Activated CD8-positive, alpha-beta memory T cell treated with anti-CD3 and anti-CD28 coated beads, Interleukin-2, amount 50 U/mL, for 48 hours (primary cell): Measurements from ENCODE around the gene AK8.

ENCODE experiments used
- DNase-seq: peaks from one replicate; pipeline ENCODE4 v3.0.0-alpha.2; 2020

The AK8 gene

DNA sequence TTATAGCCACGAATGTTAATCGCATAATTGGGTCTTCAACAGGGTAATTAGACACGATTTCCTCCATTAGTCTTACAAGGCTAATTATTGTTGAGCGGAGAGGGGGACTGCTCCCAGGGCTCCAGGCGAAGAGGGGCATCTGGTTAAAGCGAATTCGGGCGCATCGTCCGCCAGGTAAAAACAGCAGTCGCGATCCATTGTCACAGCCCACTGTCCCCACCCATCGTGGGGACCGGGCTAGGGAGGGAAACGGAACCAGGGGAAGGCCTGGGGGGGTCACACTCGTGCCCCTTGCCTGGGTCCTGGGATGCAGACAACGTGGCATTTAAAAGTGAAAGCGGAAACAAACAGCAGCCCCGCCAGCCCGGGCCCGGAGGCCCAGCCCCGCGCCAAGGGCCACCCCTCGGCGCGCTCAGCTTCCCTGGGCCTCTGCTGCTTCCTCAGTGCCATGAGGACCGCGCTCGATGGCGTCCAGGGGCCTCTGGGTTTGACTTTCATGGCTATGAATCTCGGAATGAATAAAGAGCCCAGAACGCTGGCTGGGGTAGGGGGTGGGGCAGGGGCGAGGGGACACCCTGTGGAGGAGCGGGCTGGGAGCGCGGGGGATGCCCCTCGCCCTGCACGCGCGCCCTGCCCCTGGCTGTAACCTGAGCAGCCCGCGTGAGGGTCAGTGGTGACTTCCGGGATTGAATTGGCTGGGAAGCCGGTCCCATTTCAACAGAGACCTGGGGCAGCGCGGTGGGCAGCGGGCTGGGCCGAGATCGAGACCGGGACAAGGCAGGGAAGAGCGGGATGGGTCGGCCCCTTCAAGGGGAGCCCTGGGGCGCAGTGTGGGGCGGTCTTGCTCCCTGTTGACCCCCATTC, 107.9 kb downstream of the AK8 start:
- peak; percentile 83 for DNase-seq

DNA sequence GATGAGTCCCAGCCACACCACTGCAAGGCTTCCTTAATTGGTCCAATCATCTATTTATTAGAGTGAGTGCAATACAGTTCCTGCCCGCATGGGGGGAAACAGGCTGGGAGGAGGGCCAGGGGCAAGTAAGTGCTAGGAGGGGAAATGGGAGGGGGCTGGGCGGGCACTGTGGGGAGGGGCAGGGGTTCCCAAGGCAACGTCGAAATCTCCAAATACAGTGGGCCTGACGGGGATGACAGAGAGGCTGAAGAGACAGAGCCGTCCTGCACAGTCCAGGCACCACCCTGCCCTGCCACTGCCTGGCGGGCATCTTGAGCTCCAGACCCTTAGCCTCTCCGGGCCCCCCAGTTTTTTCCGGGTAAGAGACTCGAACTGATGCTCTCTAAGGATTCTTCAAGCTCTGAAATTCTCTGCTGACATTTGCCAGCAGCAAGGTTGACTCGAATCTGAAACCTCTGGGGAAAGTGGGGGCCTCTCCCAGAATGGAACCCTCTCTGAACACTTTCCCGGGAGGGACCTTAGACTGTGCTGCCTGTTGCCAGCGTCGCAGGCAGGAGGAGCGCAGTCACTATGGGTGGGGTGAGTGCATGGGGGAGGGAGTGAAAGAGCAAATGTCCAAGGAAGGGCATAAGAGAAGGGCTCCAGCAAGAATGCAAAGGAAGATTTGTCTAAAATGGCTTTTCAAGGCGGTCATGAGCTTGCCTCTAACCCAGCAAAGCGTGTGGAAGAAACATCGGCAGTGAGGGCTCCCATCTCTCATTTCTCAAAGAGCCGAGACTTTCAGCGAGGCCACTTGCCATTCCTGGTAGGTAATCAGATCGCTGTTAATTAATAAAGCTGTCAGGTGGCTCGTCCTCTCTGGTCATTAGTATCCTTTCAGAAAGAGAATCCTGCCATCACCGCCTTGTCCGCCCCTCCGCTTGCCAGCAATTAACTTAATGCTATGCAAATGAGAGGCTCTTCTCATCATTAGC, 108.9 kb downstream of the AK8 start:
- peak; percentile 77 for DNase-seq

DNA sequence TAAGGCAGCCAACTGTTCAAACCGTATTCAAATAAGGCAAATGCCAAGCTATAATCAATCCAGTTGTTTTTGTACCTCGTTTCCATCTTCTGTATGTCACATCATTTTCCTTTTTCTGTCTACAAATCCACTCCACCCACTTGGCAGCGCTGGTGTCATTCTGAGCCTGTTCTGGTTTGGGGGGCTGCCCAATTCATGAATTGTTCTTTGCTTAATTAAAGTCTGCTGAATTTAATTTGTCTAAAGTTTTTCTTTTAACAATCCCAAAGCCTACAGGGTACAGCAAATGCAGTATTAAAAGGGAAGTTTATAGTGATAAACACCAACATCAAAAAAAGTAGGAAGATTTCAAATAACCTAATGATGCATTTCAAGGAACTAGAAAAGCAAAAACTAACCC, 114.5 kb downstream of the AK8 start:
- no peak for DNase-seq

DNA sequence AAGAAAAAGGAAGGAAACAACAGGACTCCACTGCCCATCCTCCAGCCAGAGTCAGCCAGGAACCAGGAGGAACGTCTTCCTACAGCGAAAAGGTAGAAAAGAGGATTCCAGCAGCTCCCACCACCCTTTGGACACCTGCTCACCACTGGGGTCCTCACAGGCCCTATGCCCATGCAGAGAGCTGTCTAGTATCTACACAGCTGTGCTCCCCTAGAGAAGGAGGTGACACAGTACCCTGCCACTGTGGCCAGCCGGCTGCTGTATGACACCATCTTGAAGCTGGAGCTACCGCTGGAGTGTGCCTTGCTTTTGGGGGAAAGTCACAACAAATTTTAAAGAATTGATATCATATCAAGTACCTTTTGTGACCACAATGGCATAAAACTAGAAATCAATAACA, 115.2 kb downstream of the AK8 start:
- no peak for DNase-seq

DNA sequence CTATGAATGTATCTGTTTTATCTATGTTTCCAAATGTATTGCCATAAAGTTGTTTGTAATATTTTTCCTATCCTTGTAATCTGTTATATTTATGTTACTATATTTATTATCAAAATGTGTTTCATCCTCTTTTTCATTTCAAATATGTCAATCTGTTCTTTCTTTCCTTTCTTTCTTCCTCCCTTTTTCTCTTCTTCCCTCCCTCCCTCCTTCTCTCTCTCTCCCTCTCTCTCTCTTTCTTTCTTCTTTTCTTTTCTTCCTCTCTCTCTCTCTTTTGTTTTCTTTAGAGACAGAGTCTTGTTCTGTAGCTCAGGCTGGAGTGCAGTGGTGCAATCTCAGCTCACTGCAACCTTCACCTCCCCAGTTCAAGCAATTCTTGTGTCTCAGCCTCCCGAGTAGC, 116.5 kb downstream of the AK8 start:
- no peak for DNase-seq

DNA sequence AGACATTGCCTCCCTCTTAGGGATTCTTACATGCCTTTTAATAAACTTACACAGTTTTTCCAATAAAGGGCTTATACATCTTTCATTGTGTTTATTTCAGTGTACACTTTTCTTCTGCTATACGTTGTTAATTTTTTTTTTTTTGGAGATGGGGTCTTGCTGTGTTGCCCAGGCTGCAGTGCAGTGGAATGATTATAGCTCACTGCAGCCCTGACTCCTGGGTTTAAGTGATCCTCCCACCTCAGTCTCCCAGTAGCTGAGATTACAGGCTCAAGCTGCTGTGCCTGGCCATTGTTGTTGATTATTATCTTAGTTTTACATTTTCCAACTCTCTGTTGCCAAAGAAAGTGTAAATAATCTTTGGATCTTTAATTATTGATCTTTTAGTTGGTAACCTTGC, 118.0 kb downstream of the AK8 start:
- DNase-seq = no peak

DNA sequence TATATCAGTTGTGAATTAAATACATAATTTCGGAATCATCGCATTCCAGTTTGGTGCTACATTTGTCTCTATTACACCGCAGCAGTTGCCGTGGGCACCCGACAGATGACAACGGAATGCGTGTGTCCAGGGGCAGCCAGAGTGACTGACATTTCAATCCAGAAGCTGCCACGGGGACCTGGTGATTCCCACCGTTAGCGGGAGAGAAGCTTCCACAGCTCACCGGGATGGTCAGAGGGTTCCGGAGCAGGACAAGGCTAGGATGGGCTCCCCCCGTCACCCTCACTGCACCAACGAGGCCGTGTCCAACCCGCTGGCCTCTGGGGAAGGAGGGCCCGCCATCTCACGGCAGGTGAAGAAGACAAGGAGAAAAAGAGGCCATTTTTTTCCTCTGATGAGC, 121.1 kb downstream of the AK8 start:
- peak; percentile 15 for DNase-seq

DNA sequence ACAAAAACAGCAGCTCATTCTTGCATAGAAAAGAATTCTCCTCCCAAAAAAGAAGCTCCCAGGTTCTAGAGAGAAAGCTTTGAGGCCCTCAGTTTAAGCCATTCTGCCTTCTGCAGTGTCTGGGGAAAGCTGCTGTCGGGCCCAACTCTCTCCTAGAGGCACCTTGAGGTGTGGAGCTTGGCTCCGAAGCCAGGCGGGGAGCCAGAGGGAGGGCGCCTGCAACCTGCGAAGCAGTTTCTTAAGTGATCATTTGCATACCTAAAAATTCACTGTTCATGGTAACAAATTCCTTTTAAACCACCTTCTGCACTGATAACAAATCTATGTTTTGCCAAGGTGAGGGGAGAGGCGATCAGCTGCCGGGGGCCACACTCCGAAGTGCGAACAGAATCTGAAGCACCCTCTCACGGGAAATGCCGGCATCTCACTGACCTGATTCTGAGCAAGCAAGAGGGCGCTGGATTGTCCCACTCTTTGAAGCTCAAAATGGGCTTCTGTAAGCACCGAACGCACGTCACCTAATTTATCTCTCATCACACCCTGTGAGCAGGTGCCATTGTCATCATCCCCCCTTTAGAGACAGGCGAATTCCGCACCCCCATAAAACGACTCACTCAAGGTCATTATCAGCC, 121.8 kb downstream of the AK8 start:
- DNase-seq = peak; percentile 28

DNA sequence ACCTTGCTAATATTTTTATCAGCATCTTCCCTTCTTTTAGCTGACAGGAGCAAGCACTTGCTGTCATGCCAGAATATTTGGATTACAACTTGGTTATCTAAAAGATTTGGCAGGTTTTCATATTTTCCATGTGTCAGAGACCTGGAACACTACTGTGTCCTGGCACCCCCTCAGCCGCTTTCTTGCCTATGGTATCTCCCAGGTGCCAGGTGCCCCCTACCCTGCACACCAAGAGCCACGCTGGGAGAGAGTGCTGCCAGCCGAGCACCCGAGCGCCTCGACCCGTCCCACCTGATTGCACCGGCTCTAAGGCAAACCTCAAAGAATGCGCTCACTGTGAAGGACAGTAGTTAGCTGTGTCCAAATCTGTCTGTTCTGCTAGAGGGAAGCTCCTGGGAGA, 123.0 kb downstream of the AK8 start:
- DNase-seq = peak; percentile 17

DNA sequence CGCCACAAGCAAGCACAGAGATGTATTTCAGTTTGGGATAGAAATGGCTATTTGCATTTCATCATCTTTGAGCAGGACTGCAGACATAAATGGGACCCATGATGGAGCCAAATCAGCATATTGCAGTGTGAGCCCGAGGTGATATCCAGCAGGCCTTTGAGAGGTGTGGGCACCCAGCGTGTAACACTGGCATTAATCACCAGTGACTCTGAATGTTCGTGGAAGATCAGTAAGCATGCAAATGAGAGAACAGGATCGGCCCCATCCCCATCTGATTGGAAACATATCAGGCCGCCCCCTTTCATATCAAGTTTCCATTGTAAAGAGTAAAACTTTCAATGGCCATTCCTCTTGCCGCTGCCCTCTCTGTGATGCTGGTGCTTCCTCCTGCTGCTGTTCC, 123.8 kb downstream of the AK8 start:
- DNase-seq = peak; percentile 33

DNA sequence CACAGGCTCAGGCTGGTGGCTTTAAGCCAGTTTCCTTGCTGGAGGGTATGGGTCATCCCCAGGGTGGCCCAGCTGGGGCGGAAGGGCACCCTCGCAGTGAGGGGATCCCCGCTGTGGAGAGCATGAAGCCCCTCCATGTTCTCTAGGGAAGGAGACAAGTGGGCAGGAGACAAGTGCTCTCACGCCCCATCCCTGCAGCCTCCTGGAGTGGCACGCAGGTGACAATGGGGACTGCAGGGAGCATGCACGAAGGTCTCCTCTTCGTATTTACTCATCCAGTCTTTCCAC, 124.5 kb downstream of the AK8 start:
- DNase-seq = peak; percentile 39

DNA sequence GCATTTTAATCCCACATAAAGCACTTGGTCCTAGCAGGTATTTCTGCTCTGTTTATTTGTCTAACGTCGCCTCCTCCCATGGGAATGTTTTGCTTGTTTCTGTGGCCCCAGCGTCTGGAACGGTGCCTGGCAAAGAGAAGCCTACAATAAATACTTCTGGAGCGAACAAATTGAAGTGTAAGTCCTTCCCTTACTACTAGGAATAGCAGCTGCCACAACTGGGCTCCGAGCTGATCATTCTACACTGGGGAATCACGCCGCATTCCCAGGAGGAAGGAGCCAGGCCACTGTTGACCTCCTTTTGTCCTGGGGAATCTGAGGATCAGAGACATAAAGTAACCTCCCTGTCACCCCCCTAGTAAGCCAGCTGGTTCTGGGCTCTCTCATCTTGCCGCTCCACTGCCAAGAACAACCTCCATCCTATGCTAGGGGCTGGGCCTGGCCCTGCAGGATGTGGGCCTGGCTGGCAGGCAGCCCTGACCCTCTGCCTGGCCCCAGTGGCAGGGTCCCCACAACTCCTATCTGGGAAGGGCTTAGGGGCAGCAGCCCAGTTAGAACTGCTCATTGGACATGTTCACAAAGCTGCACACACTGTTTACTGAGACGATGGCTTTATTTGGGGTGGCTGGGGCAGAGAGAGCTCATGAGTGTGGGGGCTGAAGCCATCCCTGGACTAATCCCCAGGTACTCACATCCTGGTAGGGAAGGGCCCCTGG, 125.0 kb downstream of the AK8 start:
- DNase-seq = peak; percentile 33

DNA sequence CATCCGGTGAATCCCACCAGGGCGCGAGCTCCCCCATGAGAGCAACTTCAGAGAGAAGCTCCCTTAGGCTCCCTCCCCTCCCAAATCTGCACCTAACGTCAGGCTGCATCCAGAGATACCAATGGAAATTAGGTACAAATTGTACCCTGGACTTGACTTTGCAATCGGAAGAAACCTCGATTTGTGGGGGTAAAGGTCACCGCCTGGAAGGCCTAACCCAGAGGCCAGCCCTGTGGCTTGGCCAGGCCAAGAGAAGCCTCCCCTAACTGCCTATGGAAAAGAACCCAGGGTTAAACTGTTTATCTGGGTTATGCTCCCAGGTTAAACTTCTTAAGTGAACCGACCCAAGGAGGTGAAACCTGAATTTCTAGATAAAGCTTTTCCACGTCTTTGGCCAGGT, 127.4 kb downstream of the AK8 start:
- DNase-seq = peak; percentile 8

DNA sequence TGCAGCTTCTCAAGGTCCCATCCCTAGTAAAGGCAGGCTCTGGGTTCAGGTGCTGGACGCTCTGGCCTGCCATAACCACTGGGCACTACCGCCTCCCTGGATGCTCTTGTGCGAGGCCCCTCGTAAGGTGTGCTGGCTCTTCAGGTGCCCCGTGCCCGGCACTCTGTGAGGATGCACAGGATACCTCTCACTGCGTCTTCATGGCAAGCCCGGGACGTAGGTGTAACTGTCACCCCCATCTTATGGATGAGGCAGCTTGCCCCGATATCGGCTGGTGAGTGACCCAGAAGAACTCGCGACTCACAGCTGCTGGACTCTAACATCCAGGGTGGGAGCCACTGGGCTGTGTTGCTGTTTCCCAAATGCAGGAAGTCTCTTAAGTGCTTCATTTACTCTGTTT, 128.8 kb downstream of the AK8 start:
- DNase-seq = peak; percentile 23

DNA sequence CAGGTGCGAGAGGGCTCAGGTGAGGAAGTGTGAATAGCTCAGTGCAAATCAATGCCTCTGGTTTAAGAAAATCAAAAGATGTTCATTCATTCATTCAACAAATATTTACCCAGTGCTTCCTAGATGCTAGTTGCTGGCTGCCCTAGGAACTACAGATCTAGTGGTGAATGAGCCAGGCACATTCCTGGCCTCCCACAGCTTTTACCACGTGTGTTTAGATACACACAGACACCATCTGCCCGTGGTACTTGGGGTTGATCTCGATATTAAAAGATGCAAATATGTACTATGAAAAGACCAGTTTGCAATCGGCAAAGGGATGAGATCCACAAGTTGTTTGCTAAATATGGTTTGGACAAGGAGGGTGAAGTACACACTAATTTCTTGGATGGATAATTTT, 129.6 kb downstream of the AK8 start:
- DNase-seq = peak; percentile 15

DNA sequence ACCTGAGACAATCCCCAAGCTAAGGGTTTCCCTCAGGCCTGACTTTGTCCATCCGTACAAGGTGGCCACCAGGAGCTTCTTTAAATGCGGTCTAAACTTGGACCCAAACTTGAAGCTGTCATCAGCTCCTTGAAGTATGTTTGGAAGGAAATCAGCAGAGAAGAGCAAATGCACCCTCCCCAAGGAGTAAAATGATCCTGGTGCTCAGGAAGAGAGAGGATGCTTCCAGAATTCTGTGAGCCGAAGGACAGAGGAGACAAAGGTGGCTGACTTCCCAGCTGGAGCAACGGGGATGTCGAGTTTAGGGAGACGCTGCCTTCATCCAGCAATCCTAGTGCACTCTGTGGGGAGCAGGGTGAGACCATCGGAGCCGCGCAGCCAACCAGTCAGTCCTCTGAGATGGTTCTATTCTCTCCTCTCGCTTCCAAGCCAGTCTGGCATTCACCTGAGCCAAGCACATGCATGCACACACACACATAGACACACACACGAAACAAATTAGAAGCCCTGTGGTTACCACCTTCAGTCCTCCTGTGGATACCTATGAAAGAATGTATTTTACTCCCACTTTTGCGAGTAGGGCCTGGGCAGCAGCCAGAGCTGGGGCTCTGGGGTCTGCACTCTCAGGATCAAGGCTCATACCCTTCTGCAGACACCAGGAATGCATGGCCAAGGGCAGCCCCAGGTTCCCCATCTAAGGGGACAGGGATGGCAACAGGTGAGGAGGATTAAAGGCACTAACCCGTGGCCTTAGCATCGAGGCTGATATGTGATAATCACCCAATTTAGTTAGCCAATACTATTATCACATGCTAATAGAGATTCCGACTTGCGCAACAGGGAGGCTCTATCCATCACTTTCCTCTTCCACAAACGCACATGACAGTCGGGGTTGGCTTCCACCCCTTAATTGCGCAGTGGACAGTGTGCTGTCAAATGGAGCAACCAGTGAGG, 132.1 kb downstream of the AK8 start:
- peak; percentile 22 for DNase-seq

DNA sequence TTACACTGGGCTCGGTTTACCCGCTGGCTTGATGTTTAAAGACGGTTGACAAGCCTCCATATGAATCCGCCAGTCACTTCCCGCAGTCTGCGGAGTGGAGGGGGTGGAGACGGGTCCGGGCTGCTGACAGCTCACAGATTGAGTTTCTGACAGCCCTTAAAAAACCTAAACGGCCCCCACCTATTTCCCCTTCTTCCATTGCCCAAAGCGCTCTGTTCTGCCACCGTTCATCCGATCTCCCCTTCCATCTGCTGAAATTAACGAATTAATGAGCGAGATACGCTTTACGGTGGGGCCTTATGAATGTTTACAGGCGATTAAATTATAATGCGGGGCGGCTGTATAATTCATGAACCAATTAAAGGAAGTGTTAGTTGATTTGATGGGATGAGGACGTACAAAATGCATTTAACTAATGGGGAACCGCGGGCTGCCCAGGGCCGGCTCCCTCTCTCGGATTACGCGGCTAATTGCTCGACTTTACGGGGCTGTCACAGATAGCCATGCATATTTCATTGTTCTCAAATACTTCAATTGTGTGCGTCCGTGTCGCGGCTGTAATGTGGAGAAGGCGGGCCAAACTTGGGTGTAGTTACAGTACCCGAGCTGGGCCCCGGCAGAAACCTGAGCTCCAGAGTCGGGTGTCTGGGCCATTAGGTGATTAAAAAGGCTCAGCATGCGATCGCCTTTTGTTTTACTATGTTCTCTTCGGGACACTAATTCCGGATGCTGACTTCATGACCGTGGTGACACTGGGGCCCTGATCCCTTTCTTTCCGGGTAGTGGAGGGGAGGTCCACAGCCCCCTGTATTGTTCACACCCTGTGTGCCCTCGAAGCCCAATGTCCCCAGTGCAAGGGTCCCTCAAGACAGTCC, 133.0 kb downstream of the AK8 start:
- peak; percentile 42 for DNase-seq

DNA sequence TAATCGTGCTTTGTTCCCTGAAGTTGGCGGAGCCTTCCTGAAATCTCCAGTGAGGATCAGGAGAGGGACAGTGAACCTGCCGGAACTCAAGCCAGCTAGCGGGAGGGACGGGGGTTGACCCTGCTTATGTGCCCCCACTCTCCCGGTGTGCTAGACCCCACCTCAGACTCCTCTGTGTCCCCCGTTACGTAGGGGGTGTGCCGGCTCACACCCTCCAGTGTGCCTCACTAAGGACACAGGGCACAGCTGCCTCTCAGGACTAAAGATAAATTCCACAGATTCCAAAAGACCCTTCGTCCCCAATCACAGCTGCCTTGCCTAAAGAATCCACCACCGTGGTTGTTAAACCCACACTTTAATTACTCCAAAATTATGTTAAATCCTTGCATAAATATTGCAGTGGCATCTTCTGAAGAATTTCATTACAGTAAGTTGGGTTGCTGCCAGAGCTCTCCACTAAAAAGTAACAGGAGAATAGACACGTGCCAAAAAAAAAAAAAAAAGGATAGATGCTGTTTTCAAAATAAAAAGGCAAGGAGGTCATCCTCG, 134.1 kb downstream of the AK8 start:
- DNase-seq = peak; percentile 22

DNA sequence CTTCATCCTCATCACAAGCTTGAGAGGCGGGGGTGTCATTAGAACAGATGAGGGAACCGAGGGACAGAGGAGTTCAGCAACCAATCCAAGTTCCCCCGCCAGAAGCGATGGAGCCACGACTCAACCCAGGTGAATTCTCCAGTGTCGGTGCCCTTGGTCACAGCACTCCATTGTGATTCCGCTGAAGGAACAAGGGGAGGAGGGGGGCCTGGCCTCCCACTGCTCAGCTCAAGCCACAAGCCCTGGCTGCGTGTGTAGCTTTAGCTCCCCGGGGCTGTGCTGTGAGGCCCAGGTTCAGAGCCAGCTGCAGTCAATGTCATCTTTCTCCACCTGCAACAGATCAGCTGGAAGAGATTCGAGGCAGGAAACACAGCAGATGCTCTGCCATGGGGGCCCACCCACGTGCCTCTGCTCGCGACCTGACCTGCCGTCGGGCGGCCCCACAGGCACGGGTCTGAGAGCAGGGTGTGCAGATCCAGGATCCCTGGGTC, 135.2 kb downstream of the AK8 start:
- peak; percentile 47 for DNase-seq
